Skeletal muscle satellite cell (primary cell): ENCODE data around the gene ZBTB47.

Source experiments
- H3K27me3 ChIP-seq: 2 replicates; pipeline ENCODE4 v1.7.0; 2013; ENCODE audit warnings: low read length; ENCODE audit not compliant: control insufficient read depth, insufficient read depth
- H3K36me3 ChIP-seq: 2 replicates; pipeline ENCODE4 v1.7.0; 2013; ENCODE audit warnings: mild to moderate bottlenecking, control low read depth, low read length; ENCODE audit not compliant: insufficient read depth
- H3K4me1 ChIP-seq: 2 replicates; pipeline ENCODE4 v1.7.0; 2013; ENCODE audit warnings: low read length; ENCODE audit not compliant: control insufficient read depth, insufficient read depth
- H3K4me2 ChIP-seq: 2 replicates; pipeline ENCODE4 v1.7.0; 2013; ENCODE audit warnings: mild to moderate bottlenecking, low read length
- H3K4me3 ChIP-seq: 2 replicates; pipeline ENCODE4 v1.7.0; 2013; ENCODE audit warnings: low read length
- H3K9ac ChIP-seq: 2 replicates; pipeline ENCODE4 v1.7.0; 2013; ENCODE audit warnings: mild to moderate bottlenecking, low read depth, low read length, moderate library complexity
- H3K9me3 ChIP-seq: replicated peaks from 2 replicates; pipeline ENCODE4 v1.7.0; 2013; ENCODE audit warnings: mild to moderate bottlenecking, control low read depth, low read length

The ZBTB47 gene

DNA sequence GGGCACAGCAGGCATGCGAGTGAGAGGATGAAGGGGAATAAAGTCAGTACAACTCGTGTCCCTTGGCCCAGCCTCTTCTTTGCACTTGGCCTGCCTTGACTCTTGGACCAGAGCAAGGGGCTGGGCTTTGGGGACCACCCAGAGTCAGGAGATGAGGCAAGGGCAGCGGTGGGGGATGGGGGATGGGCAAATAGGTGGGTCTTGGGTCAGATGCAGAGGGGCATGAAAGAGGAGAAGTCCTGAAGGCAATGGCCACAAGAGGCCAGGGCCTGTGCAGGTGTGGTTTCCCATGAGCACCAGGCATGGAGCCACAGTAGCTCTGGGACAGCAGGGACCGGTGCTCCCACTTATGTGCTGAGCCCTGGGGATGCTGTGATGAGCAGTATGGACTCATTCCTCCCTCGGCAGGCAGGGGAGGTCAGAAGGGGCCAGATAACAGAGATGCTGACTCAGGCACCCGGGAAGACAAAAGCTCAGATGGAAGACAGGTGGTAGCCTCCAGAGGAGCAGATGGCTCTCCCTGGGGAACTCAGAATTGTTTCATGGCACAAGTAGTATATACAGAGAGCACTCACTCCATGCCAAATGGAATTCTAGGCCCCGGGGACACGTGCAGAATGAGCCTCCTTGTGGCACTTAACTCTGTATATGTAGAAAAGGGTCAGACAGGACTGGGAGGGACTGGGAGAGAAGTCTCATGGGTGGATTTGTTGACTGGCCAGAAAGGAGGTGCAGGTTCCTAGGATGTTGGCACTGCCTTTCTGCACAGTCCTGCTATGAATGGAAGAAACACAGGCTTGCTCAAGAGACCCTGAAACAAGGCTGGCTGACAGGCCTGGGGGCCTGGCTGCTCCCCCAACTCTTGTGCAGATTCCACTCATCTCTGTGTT is 14.3 kb downstream of the ZBTB47 start:
- Histone ChIP-seq H3K9me3 (no peaks in the 10 kb centered on the region), H3K9ac (no peak overlapping the region), H3K4me2 (no peak overlapping the region), H3K36me3 (peaks cover 2% of the 10 kb centered on the region), H3K4me3 (no peak overlapping the region), H3K27me3 (no peaks in the 10 kb centered on the region), H3K4me1 (no peaks in the 10 kb centered on the region)

DNA sequence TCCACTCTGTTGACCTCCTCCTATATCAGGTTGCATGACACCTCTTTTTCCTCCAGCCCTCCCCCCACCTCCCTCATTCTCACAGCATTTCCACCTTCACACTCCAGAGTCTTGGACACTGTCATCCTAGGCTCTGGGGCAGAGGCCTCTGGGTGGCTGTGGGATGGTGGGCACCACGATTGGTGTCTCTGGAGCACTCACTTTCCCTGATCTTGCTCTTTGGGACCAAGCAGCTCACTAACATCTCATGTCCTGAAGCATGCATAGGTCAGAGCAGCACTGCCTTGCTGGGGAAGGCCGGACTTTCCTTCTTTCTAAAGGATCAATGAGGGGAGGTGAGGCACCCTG is 14.9 kb downstream of the ZBTB47 start:
- H3K9me3 ChIP-seq = no peaks in the 10 kb centered on the region
- H3K4me3 ChIP-seq = no peak overlapping the region
- no peaks in the 10 kb centered on the region for H3K4me1 ChIP-seq
- H3K36me3 ChIP-seq = peaks cover 2% of the 10 kb centered on the region
- no peak overlapping the region for H3K4me2 ChIP-seq
- H3K9ac ChIP-seq = no peak overlapping the region
- H3K27me3 ChIP-seq = no peaks in the 10 kb centered on the region

DNA sequence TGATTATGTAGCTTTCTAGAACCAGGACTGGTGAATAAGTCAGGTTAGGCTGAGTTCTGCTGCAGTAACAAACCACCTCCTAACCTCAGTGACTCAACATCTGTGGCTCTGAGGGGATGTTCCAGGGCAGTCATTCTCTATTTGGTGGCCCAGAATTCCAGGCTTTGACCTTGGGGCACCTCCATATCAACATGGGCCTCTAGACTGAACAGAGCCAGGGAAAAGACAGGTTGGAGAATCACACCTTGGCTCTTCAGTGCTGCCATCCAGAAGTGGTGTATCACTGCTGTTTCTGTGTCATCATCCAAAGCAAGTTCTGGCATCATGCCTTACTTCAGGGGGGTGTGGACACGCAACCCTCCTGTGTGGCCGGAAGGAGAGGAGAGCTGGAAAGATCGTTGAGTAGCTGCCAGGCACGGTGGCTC is 15.3 kb downstream of the ZBTB47 start:
- no peak overlapping the region for H3K4me3 ChIP-seq
- H3K9ac ChIP-seq = no peak overlapping the region
- peaks cover 2% of the 10 kb centered on the region for H3K36me3 ChIP-seq
- H3K9me3 ChIP-seq = no peaks in the 10 kb centered on the region
- H3K4me2 ChIP-seq = no peak overlapping the region
- H3K27me3 ChIP-seq = no peaks in the 10 kb centered on the region
- H3K4me1 ChIP-seq = no peaks in the 10 kb centered on the region

- H3K36me3 ChIP-seq = no peaks in the 10 kb centered on the region
- H3K27me3 ChIP-seq = no peaks in the 10 kb centered on the region
- no peak overlapping the region for H3K4me3 ChIP-seq
- no peaks in the 10 kb centered on the region for H3K9me3 ChIP-seq
- H3K4me1 ChIP-seq = no peaks in the 10 kb centered on the region
- H3K9ac ChIP-seq = no peak overlapping the region
- no peak overlapping the region for H3K4me2 ChIP-seq
Measured at GRCh38 chr3:42670051-42670576, 16.6 kb downstream of the ZBTB47 start.

- Histone ChIP-seq H3K4me3 (no peak overlapping the region), H3K4me1 (no peaks in the 10 kb centered on the region), H3K9me3 (no peaks in the 10 kb centered on the region), H3K9ac (no peak overlapping the region), H3K4me2 (no peak overlapping the region), H3K36me3 (no peaks in the 10 kb centered on the region), H3K27me3 (no peaks in the 10 kb centered on the region)
Measured at GRCh38 chr3:42670670-42671069, 17.2 kb downstream of the ZBTB47 start.

- no peaks in the 10 kb centered on the region for H3K27me3 ChIP-seq
- no peak overlapping the region for H3K9ac ChIP-seq
- H3K9me3 ChIP-seq = no peaks in the 10 kb centered on the region
- H3K4me3 ChIP-seq = no peak overlapping the region
- H3K4me2 ChIP-seq = no peak overlapping the region
- no peaks in the 10 kb centered on the region for H3K36me3 ChIP-seq
- no peaks in the 10 kb centered on the region for H3K4me1 ChIP-seq
Measured at GRCh38 chr3:42672515-42672914, 19.0 kb downstream of the ZBTB47 start.

GRCh38 chr3:42673082-42673481 is 19.6 kb downstream of the ZBTB47 start:
- Histone ChIP-seq H3K27me3 (no peaks in the 10 kb centered on the region), H3K9ac (no peak overlapping the region), H3K4me3 (no peak overlapping the region), H3K4me2 (no peak overlapping the region), H3K9me3 (no peaks in the 10 kb centered on the region), H3K36me3 (no peaks in the 10 kb centered on the region), H3K4me1 (no peaks in the 10 kb centered on the region)

DNA sequence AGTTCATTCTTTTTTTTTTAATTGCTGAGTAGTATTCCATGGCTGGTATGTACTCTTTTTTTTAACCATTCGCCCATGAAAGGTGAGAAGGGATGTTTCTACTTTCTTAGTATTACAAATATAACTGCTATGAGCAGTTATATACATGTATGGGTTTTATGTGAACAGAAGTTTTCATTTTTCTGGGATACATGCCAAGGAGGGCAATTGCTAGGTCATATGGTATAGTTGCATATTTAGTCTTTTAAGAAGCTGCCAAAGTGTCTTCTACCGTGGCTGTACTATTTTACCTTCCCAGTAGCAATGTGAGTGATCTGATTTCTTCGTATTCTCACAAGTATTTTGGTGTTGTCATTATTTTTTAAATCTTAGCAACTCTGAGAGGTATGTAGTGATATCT is 20.6 kb downstream of the ZBTB47 start:
- H3K9me3 ChIP-seq = no peaks in the 10 kb centered on the region
- H3K4me3 ChIP-seq = no peak overlapping the region
- H3K36me3 ChIP-seq = no peaks in the 10 kb centered on the region
- no peaks in the 10 kb centered on the region for H3K4me1 ChIP-seq
- H3K27me3 ChIP-seq = peaks cover 2% of the 10 kb centered on the region
- no peak overlapping the region for H3K9ac ChIP-seq
- no peak overlapping the region for H3K4me2 ChIP-seq

DNA sequence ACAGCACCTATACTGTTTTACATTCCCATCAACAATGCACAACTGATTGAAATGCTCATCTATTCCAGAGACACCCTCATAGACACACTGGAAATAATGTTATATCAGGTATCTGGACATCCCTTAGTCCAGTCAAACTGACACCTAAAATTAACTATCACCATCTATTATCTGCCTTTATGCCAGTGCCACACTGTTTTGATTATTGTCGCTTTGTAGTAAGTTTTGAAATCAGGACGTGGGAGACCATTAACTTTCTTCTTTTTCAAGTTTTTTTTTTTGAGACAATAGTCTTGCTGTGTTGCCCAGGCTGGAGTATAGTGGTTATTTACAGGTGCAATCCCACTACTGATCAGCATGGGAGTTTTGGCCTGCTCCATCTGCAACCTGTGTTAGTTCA is 22.4 kb downstream of the ZBTB47 start:
- Histone ChIP-seq H3K4me1 (peaks cover 6% of the 10 kb centered on the region), H3K4me2 (no peak overlapping the region), H3K36me3 (no peaks in the 10 kb centered on the region), H3K9ac (no peak overlapping the region), H3K4me3 (no peak overlapping the region), H3K27me3 (peaks cover 5% of the 10 kb centered on the region), H3K9me3 (no peaks in the 10 kb centered on the region)

GRCh38 chr3:42678447-42678846 is 24.9 kb downstream of the ZBTB47 start:
- H3K9ac ChIP-seq = no peak overlapping the region
- H3K4me3 ChIP-seq = no peak overlapping the region

GRCh38 chr3:42680271-42680670 is 26.8 kb downstream of the ZBTB47 start:
- no peaks in the 10 kb centered on the region for H3K36me3 ChIP-seq
- H3K9ac ChIP-seq = no peak overlapping the region
- no peak overlapping the region for H3K4me2 ChIP-seq
- no peaks in the 10 kb centered on the region for H3K9me3 ChIP-seq
- no peak overlapping the region for H3K4me3 ChIP-seq
- H3K4me1 ChIP-seq = peaks cover 17% of the 10 kb centered on the region
- H3K27me3 ChIP-seq = peaks cover 12% of the 10 kb centered on the region

More at GRCh38 chr3:42678447-42678846, 24.9 kb downstream of the ZBTB47 start:
- Histone ChIP-seq H3K4me2 (no peak overlapping the region), H3K9me3 (no peaks in the 10 kb centered on the region), H3K27me3 (peaks cover 5% of the 10 kb centered on the region), H3K36me3 (no peaks in the 10 kb centered on the region), H3K4me1 (peaks cover 8% of the 10 kb centered on the region)

DNA sequence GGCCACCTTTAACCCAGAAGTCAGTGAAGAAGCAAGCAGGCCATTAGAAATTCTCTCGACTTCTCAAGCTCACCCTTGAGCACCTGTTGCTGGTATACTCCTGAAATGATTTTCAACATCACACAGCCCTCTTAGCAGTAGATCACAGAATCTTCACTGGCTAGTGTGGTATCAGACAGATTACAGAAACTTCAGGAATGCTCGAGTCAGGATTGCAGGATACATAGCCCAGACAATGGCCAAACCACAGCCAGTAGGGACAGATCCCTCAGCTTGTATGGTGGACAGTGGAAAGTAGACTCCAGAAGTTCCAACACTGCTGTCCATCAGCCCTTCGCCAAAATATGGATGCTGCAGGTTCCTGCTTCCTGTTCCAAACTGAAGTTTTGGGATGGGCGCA is 27.3 kb downstream of the ZBTB47 start:
- no peaks in the 10 kb centered on the region for H3K36me3 ChIP-seq
- H3K4me3 ChIP-seq = no peak overlapping the region
- no peaks in the 10 kb centered on the region for H3K9me3 ChIP-seq
- H3K4me1 ChIP-seq = peaks cover 22% of the 10 kb centered on the region
- H3K9ac ChIP-seq = no peak overlapping the region
- peaks cover 17% of the 10 kb centered on the region for H3K27me3 ChIP-seq
- no peak overlapping the region for H3K4me2 ChIP-seq
